SIG-M5 (cell line): ENCODE data around the gene LPP.

Experiments used
- DNase-seq: peaks from one replicate; lab custom pipeline; 2025; lab: John Stamatoyannopoulos, UW

LPP gene

DNA sequence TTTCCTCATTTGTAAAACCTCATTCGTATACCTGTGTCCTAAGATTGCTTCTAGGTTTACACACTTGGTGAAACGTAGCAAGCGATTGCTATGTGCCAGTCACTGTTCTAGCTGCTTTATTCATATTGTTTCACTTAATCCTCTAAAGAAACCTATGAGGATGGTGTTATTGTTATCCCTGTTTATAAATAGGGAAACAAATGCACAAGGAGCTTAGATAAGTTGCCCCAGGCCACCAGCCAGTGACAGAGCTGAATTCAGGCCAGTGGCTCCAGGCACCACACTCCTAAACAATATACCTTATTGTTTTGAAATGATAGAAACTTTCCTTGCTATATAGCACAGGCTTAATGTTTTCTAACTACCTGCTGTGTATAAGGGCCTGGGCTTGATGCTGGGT, 44.0 kb downstream of the LPP start:
- no peak for DNase-seq

DNA sequence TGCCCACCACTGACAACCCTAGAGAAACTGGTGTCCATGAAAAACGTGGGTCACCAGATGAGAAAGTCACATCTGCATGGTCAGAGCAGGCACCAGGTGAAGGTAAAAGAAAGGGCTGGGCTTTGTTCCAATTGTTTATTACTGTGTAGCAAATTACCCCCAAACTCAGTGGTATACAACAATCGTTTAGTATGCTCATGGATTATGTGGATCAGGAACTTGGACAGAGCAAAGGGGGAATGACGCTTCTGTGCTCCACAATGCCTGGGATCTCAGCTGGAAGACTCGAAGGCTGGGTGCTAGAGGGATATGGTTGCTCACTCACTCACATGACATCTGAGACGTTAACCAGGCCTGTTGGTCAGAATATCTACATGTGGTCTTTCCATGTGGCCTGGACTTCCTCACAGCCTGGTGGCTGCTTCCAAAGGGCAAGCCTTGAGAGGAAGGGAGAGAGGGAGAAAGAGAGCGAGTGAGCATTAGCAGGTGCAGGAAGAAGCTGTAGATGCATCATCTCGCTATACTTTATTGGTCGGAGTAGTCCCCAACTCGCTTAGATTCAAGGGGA, 44.9 kb downstream of the LPP start:
- DNase-seq = no peak

DNA sequence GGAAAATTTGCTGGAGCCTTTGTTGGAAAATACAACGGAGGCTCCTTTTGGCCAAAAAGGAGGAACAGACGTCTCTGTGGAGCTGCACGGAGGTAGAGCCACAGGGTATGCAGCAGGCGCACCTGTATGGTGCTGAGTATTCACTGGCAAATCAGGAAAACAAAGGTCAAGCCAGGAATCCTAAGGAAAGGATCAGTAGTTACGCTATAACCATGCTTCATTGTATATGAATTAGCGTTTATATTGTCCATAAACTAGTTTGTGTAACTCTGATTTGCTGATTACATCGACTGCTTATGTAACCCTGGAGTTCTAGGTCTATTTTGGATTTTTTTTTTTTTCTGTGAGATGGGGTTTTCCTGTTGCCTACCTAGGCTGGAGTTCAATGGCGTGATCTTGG, 45.4 kb downstream of the LPP start:
- DNase-seq = no peak

DNA sequence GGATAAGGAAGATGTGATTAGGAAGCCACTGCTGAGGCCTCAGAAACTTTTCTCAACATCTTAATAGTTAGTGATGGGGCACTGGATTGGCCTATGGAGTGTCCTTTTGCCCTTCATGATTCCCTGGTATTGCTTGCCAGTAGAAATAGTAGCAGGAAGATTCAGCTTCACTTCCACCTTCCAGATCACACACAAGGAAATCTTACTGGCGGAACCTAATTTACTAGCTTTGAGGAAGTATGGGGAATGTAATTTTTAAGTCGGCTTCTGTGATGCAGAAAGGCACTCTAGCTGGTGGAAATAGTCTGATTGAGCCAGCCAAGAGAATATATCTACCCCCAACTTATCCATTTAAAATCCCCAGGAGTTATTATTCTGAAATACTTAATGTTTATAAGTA, 46.5 kb downstream of the LPP start:
- DNase-seq = no peak

DNA sequence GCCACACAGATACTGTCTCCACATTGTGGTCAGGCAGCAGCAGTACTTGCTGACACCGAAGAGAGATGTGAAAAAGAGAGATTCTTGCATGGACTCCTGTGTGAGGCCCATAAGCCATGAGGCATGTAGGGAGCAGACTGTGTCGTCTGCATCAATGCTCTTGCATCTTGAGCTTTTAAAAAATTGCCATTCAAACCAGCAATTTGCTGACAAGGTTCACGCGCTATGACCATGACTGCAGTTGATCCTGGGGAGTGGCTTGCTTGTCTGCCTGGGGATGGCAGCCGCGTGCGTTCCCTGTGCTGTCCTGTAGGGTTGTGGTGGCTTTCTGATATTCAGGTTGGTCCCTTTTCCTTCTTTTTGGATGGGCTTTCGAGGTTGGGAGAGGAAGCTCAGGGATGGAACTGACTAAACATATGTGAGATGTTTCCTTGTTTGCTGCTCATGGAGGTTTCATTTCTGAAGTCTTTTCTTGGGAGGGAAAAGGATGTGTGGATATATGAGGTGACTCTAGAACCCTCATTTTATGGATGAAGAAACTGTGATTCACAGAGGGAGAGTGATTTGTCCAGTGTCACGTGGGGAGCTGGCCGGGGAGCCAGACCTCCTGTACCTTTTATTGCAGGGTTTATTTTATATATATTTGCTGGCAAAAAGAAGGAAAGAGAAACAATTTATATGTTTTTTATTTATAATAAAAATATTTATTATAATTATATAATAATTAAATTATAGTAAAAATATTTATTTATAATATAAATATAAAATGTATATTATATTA, 48.6 kb downstream of the LPP start:
- no peak for DNase-seq

DNA sequence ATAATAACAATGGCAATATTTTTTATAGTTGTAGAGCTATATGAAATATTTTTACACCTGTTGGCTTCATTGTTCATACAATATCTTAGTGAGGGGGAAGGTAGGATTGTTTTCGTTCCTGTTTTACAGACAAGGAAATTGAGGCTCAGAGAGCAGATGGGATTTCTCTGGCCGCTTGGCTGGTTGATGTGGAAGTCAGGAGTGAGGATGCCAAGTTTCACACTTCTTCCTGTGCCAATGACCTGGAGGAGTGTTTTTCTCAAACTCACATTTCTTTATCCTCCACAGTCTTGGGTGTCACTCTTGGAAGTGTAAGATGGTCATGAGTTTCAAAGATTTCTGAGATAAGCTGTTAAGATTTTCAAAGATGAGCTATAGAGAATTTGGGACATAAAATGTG, 50.6 kb downstream of the LPP start:
- no peak for DNase-seq

DNA sequence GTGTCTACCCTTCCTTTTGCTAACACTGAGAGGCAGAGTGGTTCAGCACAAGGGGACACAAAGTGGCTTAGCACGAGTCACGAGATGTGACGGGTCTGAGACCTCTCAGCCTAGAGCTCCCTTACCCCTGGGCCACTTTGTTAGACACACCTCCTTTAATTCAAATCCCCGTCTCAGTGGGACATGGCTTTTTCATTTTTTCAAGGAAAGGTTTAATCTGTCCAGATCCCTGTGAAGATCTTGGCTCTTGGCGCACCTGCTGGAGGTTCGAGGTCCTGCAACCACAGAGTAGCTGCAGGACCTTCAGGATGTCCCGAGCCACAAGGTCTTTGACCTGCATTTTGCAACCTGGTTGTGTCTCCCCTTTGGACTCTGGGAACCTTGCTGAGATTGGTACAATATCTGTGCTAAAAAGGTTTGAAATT, 52.0 kb downstream of the LPP start:
- DNase-seq = no peak

DNA sequence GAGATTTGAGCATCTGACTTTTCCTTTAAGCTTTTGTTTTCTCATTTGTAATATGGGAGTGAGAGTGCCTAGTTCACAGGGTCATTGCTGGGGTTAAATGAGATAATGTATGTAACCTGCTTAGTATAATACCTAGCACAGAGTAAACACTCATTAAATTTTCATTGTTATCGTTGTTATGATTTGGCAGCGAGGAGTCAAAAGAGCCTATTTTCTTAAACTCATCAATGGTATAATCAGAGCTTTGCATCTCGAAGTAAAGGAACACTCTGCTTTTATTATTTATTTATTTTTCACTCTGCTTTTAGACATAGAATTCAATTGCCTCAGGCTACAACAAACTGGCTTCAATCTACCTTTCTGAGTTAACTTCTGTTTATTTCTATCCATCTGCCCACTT, 52.8 kb downstream of the LPP start:
- no peak for DNase-seq

DNA sequence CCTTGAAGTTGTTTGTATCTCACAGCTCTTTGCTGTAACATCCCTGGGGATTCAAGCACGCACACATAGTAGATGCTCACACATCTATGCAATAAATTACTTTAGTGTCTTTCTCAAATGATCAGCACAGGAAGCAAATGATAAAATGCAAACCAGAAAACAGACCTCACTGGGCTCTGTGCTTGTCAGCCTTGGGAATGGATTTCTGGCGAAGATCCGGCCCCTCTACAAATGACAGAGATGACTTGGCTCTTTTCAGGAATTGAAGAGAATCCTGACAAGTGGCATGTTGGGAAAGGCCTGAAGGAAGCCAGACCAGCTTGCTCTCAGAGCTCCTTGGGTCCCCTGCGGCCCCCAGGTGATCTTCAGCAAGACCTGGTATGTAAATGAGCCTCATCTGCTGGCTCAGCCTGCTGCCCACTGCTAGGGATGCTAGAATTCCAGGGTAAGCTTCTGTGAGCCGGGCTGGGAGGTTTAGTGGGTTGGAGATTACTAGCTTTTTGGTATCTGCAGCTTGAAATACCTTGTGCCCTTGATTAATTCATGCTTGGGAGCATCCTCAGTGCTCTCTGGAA, 54.1 kb downstream of the LPP start:
- DNase-seq = no peak

DNA sequence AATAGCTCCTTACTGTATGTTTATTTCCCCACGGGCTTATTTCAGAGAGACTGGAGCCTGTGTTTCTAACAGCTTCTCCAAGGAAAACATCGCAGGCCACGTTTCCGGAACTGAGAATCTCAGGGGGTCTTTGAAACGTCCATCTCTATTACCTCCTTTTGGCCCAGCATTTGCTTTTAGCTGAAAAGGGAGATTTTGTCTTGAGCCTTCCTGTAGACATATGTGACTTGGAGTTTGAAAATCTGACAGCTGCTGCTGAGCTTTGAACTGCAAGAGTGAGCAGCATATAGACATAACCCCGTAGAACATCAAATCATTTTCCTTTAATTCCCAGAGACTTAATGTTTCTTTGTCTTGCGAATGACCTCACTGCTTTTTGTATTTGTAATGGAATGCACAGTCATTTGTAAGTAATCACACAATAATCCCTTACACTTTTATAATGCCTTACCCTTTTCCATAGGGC, 54.6 kb downstream of the LPP start:
- DNase-seq = no peak

DNA sequence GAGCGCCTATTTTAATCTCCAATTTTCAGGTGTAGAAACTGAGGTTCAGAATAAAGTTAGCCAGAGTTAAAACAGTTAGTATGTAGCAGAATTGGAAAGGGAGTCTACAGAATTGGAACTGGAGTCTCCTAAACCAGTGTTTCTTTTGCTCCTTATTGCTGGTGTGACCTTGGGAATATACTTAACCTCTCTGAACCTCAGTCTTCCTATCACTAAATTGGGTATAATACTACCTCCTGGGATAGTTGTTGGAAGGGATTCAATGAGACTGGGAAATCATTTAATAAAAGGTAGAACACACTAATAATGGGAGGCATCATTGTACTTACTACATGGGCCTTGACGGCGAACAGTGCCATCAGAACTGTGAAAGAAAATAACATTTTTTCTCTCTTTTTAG, 55.1 kb downstream of the LPP start:
- DNase-seq = no peak

DNA sequence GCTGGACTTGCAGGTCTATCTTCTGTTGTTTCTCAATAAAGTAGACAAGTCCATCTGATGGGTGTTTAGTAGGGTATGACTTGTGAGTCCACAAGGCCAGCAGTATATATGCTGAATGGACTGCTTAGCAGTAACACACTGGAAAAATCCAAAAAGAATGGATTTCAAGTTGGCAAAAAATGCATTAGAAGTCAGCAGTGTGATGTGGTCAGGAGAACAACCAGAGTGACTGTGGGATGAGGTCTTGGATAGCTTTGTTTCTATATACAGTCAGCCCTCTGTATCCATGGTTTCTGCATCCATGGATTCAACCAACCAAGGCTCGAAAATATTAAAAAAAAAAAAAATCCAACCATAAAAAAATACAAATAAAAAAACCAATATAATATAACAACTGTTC, 55.8 kb downstream of the LPP start:
- DNase-seq = no peak

DNA sequence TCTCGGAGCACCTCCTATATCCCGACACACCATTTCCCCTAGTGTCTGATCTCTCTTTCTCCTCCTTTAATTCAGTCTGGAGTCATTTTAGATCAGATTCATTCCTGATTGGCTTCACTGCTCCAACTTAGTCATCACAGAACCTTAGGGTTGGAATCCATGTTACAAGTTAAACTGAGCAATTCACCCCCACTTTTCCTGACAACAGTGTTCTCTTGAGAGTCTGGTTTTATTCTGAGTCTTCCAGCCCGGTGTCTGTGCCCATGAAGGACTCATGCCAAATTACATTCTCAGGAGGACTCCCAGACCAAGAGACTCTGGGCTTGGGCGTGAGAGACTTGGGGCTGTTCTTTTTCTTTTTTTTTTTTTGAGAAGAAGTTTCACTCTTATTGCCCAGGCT, 57.5 kb downstream of the LPP start:
- no peak for DNase-seq

DNA sequence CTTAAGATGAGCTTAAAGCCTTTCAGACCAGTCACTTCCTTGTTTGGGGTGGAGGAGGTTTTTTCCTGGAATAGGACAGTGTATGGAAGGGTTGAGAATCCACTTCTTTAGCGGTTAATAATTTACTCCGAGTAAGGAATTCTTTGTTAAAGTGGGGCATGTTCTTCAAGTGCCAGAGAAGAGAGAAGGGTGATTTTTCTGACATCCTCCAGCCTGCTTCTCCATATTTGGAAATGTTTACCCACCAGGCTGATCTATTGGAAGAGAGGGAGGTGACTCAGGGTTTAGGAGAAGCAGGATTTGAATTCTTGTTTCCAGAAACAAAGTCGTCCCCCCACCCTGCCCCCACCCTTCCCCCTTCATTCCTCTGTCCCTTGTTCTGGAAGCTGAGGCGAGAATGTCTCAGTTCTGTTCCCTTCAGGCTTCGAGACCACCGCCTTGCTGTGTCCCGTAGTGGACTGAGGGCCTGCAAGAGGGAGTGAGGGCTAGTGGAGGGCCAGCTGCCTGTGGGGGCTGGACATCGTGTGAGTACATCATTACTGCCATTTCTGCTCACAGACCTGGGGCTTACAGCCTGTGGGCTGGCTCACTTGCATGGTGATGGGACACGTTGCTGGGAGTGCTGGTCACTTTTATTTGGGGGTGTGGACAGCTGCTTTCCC, 58.5 kb downstream of the LPP start:
- no peak for DNase-seq

DNA sequence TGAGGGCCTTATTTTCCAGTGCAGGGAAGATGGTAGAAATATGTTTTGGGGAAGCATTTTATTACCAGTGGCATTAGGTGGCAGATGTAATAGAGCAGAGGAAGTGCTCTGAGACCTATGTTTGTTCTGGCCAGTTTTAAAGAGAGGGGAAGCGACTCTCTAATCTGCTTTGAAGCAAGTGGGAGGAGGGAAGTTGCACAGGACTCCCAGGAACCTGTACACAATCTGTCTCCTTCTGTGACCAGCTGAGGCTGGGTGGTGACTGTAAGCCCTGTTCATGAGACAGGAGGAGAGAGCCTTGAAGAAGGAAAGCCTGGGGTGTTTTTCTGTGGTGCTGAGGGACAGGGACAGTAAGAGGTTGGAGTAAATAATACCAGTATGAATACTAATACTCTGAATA, 60.5 kb downstream of the LPP start:
- no peak for DNase-seq

DNA sequence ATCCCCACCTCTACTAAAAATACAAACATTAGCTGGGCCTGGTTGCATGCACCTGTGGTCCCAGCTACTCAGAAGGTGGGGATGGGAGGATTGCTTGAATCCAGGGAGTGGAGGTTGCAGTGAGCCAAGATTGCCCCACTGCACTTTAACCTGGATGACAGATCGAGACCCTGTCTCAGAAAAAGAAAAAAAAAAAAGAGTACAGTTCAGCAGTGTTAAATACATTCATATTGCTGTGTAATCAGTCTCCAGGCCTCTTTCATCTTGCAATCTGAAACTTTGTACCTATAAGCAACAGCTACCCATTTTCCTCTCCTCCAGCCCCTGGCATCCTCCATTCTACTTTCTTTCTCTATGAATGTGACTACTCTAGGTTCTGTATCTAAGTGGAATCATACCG, 61.2 kb downstream of the LPP start:
- no peak for DNase-seq

DNA sequence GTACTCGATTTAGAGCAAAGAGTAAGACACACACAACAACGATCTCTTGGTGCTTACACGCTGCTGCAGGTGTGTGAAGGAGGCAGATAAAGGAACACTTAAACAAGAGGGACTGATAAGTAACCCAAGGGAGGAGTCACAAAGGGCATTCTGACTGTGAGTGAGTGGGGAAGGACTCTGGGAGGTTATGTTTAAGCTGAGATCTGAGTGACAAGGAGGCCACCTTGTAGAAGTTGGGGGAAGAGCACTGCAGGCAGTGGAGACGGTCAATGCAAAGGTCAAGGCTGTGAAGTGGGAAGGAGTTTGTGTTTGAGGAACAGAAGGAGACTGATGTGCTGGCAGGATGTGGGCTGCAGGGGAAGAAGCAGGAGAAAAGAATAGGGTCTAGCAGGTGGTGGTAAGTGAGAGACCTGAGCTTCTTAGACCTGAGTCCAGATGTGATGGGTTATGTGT, 63.1 kb downstream of the LPP start:
- no peak for DNase-seq

DNA sequence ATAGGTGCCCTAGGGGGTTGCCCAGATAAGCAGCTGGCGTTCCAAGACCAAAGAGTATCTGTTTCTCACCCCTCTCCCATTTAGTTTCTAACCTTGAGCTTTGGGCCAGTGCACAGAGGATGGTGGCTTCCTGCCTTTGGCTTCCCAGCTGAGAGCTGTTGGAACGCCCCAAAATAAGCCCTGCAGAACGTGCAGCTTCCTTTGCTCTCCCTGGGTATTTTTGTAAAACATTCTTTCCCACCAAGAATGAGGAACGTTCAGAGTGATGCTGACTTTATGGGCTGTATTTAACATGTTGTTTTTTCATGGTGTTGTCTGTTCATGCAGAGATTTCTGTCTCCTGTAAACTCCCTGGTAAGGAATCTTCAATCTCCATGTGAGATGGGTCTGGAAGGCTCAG, 63.8 kb downstream of the LPP start:
- DNase-seq = no peak

DNA sequence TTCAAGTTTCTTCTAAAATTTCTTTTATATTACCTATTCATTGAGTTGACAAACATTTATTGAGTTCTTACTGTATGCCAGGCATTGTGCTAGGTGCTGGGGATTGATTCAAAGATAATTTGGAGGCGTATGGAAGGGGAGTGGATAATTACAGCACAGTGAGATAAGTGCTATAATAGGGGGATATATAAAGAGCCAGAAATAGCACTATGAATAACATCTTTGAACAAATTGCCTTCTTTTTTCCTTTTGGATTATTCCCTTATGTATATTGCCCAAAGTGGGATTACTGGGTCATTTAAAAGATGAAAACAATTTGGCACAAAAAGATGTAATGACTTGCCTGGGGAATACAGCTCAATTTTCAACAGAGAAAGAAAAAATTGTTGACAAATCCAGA, 64.6 kb downstream of the LPP start:
- no peak for DNase-seq

DNA sequence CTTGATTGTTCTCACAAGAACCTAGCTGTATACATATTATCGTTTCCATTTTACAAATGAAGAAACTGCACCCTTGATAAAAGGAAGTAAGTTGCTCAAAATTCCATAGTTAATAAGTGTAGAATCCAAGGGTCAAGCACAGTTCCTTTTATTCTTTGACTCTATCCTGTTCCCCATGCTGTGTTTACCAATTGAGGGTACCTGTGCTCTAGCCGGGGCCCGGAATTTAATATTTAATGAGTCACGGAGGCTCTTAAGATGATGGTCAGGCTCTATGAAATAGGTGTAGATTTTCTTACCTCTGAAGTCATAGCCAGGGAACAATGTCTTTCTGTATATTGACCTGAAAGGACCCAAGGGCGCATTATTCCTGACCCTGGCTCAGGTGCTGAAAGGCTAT, 65.2 kb downstream of the LPP start:
- no peak for DNase-seq

DNA sequence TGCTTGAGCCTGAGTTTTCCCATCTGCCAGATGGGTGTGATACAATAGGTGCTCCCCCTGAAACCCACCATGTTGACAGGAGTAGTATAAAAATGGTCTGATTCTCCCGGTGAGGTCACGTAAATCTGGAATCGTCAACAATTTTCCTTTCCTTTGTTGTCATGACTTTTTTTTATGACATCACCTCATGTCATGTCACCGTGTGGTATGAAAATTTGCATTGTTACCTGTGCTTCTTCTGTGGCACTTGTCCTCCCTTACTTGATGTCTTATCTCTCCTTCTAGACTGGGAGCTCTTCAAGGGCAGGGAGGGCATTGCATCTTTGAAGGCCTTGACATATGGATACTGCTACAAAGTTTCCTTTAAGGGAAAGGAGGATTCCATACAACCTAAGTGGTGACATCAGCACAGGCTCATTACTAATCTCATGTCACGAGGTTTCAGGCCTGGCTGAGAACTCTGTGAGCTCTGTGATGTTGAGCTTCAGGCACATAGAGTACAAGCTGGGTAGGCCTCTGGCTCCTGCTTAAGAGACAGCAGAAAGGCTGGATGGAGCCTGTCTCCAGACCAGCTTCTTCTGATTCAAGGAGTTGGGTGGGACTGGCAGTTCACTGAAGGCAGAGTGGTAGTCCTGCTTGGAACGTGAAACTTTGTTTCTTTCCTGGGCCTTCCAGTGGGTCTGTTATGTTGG, 66.3 kb downstream of the LPP start:
- no peak for DNase-seq
